LNCaP clone FGC (cell line): ENCODE results near the gene MMP17.

Experiments
- DNase-seq: peaks from one replicate; pipeline ENCODE4 v3.0.0-alpha.2; 2011; ENCODE audit warnings: low read depth
- H3K4me3 ChIP-seq: 2 replicates; pipeline ENCODE4 v1.5.1; 2011; ENCODE audit warnings: mild to moderate bottlenecking, low read depth, low read length, control low read depth
- TF ChIP-seq, protein P1 (sequence below): IDR thresholded peaks from 2 replicates; pipeline ENCODE4 v1.5.1; 2012; ENCODE audit warnings: mild to moderate bottlenecking; ENCODE audit not compliant: control insufficient read depth, insufficient read depth; ENCODE audit errors: extremely low read depth

MMP17 gene

DNA sequence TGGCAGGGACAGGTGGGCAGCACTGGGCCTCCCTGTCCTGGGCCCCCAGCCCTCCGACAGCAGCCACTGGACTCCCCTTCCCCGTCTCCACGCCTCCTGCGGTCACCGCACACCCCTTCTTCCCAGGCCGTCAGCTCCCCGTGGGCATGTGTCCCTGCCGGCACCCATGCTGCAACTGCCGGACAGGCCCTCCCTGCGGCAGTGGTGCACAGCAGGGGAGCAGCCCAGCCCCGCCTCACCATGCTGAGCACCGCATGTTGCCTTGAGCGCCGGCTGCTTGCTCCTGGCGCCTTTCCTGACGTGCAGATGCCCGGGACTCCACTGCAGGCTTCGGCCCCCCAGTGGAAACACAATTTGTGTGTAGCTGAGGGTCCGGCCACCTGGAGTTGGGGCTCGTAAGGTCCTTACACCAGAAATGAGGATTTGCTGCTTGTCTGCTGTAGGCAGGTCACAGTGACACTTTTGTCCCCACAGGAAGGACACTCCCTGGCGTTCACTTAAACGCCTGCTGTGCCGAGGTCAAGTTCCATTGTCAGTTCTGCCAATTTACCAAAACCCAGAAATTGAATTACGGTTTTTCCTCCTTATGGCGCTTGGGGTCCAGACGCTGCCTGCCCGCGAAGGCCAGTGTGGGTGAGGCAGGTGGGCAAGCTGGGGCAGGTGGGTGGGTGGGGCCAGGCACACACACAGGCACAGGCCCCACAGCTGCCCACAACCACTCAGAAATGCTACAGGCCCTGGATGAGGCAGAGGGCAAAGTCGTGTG lies 28.2 kb upstream of the MMP17 start:
- TF ChIP-seq, protein P1, sequence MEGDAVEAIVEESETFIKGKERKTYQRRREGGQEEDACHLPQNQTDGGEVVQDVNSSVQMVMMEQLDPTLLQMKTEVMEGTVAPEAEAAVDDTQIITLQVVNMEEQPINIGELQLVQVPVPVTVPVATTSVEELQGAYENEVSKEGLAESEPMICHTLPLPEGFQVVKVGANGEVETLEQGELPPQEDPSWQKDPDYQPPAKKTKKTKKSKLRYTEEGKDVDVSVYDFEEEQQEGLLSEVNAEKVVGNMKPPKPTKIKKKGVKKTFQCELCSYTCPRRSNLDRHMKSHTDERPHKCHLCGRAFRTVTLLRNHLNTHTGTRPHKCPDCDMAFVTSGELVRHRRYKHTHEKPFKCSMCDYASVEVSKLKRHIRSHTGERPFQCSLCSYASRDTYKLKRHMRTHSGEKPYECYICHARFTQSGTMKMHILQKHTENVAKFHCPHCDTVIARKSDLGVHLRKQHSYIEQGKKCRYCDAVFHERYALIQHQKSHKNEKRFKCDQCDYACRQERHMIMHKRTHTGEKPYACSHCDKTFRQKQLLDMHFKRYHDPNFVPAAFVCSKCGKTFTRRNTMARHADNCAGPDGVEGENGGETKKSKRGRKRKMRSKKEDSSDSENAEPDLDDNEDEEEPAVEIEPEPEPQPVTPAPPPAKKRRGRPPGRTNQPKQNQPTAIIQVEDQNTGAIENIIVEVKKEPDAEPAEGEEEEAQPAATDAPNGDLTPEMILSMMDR: no peak
- H3K4me3 ChIP-seq: no peak overlapping the region

DNA sequence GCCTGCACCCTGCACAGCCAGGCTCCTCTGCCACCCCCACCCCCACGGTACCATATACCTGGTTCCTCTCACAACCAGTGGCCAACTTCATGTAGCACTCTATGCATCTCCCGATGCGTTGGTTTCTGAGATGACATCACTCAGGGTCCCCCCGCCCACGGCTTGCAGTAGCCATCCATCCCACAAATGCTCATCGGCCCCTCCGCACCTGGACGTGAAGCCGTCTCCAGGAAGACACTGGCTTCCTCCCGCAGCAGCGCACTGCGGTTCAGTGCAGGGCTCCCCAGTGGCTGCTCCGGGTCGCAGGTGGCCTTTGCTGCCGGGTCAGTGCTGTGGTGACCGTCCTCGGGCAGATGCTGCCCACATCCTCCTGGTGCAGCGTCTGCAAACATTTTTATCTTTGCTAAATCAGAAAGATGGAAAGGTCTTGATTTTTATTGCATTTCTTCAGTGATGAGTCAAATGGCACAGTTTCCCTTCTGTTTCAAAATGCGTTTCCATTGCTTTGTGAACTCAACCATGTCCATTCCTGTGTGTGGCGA lies 27.5 kb upstream of the MMP17 start:
- no peak overlapping the region for H3K4me3 ChIP-seq
- DNase-seq: no peak
- TF ChIP-seq, protein P1: no peak

More for the DNA sequence above, 28.2 kb upstream of the MMP17 start:
- DNase-seq: no peak

DNA sequence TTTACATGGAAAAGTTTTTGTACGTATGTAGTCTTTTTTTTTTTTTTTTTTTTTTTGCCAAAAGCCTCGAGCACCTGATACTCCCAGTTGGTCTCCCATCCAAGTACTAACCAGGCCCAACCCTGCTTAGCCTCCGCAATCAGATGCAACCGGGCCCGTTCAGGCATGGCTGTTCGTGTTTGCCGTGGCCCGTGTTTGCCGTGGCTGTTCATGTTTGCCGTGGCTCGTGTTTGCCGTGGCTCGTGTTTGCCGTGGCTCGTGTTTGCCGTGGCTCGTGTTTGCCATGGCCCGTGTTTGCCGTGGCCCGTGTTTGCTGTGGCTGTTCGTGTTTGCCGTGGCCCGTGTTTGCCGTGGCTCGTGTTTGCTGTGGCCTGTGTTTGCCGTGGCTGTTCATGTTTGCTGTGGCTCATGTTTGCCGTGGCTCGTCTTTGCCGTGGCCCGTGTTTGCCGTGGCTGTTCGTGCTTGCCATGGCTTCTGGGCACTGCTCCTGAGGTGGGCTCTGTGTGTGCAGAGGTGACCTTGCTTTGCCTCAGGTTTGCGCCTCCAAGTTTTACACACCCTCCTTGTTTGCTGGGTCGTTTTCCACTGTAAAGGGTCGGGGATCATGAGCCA lies 26.8 kb upstream of the MMP17 start:
- H3K4me3 ChIP-seq: no peak overlapping the region
- TF ChIP-seq, protein P1: no peak
- DNase-seq: no peak

DNA sequence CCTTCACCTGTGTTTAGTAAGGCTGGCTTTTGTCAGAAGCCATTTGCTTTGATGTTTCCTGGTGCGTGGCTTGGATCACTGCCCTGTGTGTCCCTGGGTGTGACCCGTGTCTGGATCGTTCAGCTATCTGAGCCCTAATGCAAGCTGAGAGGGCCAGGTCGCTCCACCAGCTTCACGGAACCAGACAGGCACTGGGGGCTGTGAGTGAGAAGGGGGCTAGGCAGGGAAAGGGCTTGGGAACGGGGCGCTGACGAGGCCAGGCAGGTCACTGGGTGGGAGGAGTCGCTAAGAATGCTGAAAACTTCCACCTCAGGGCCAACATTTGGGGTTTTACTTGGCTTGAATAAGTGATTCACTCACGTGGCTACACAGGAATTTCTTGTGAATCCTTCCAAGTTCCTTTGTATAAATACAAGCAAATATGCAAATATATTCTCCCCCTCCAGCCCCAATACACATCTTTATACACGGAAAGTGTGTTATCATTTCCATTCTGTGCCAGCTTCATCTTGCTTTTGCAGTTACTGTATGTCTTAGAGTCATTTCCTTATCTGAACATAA lies 24.2 kb upstream of the MMP17 start:
- no peak overlapping the region for H3K4me3 ChIP-seq
- TF ChIP-seq, protein P1: no peak
- no peak for DNase-seq

DNA sequence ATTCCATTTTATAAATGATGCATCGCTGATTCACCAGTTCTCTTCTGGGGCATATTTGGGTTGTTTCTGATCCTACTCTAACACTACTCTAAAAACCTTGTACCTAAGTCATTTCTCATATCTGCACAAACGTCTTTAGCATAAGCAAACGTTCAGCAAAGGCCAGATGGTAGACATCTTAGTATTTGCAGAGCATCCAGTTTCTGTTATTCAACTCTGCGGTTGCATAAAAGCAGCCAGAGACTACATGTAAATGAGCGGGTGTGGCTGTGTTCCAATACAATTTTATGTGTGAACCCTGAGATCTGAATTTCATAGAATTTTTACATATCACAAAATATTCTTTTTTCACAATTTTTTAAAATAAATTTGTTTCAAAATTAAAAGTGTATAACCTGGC lies 22.8 kb upstream of the MMP17 start:
- H3K4me3 ChIP-seq: no peak overlapping the region
- TF ChIP-seq, protein P1: no peak
- no peak for DNase-seq

DNA sequence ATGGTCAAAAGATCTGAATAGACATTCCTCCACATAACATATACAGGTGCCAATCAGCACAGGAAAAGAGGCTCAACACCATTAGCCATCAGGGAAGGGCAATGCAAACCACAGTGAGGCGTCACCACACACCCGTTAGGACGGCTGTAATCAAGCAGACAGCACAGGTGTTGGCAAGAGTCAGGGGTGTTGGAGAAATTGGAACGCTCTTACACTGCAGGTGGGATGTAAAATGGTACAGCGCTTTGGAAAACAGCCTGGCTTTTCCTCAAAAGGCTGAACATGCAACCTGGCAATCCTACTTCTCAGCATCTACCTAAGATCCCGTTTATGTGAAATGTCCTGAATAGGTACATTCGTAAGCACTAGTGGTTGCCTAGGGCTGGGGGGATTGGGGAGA lies 21.5 kb upstream of the MMP17 start:
- TF ChIP-seq, protein P1: no peak

More for the DNA sequence above, 21.5 kb upstream of the MMP17 start:
- no peak overlapping the region for H3K4me3 ChIP-seq
- no peak for DNase-seq
